Keratinocyte (primary cell): ENCODE results near the gene FAF1. TPM values are rescaled to one million over a fixed set of nuclear protein-coding genes. Genes with fewer than 3 reads are reported as not detected.

ENCODE experiments used
- DNase-seq: peaks from one replicate; pipeline ENCODE4 v3.0.0-alpha.2; 2011; ENCODE audit warnings: low read depth, missing footprints, low spot score
- FAIRE-seq: peaks from 2 replicates; lab custom pipeline; 2011; peaks lifted over from hg19 to GRCh38; lab: Jason Lieb, UNC
- H2AFZ ChIP-seq: 2 replicates; pipeline ENCODE4 v1.6.0; 2012; ENCODE audit warnings: low read length, control low read depth, inconsistent platforms; ENCODE audit not compliant: control insufficient read depth
- H3K27ac ChIP-seq: 2 replicates; pipeline ENCODE4 v1.5.1; 2011; ENCODE audit warnings: low read length; ENCODE audit not compliant: control insufficient read depth, insufficient read depth
- H3K27me3 ChIP-seq: 3 replicates; pipeline ENCODE4 v1.6.0; 2011; ENCODE audit warnings: low read length; ENCODE audit not compliant: control insufficient read depth, insufficient read depth; ENCODE audit errors: extremely low read depth
- H3K36me3 ChIP-seq, 2 experiments: 2 replicates in 1 of 2; 3 replicates in 1 of 2; pipeline ENCODE4 v1.5.1; 2011; ENCODE audit warnings: low read length in 2 of 2, mild to moderate bottlenecking in 1 of 2; ENCODE audit not compliant: control insufficient read depth in 2 of 2, insufficient read depth in 2 of 2; ENCODE audit errors: extremely low read depth in 1 of 2
- H3K4me1 ChIP-seq: 3 replicates; pipeline ENCODE4 v1.5.1; 2011; ENCODE audit warnings: low read length; ENCODE audit not compliant: control insufficient read depth, insufficient read depth; ENCODE audit errors: extremely low read depth
- H3K4me2 ChIP-seq: 3 replicates; pipeline ENCODE4 v1.6.0; 2011; ENCODE audit warnings: low read depth, low read length; ENCODE audit not compliant: control insufficient read depth, insufficient read depth; ENCODE audit errors: extremely low read depth
- H3K4me3 ChIP-seq, 3 experiments: fragments of 200-600 bp in 1 of 3; sonication (generic) in 1 of 3; 2 replicates in 2 of 3; 3 replicates in 1 of 3; pipeline ENCODE4 v1.5.1; 2011 to 2016; ENCODE audit warnings: low read length in 3 of 3, mild to moderate bottlenecking in 3 of 3, control low read depth in 2 of 3, inconsistent platforms in 1 of 3, low read depth in 1 of 3, mixed read lengths in 1 of 3, mixed run types in 1 of 3, moderate library complexity in 1 of 3; ENCODE audit not compliant: control insufficient read depth in 2 of 3, insufficient read depth in 2 of 3; ENCODE audit errors: extremely low read depth in 1 of 3
- H3K79me2 ChIP-seq: 2 replicates; pipeline ENCODE4 v1.6.0; 2012; ENCODE audit warnings: low read length; ENCODE audit not compliant: control insufficient read depth, insufficient read depth
- H3K9ac ChIP-seq: 3 replicates; pipeline ENCODE4 v1.6.0; 2011; ENCODE audit warnings: low read length; ENCODE audit not compliant: control insufficient read depth, insufficient read depth; ENCODE audit errors: extremely low read depth
- H3K9me1 ChIP-seq: 3 replicates; pipeline ENCODE4 v1.6.0; 2011; ENCODE audit warnings: low read length; ENCODE audit not compliant: control insufficient read depth, insufficient read depth; ENCODE audit errors: extremely low read depth
- H3K9me3 ChIP-seq: 2 replicates; pipeline ENCODE4 v1.5.1; 2012; ENCODE audit warnings: low read depth, low read length; ENCODE audit not compliant: control insufficient read depth
- H4K20me1 ChIP-seq: 3 replicates; pipeline ENCODE4 v1.6.0; 2011; ENCODE audit warnings: low read length; ENCODE audit not compliant: control insufficient read depth, insufficient read depth; ENCODE audit errors: extremely low read depth
- CTCF ChIP-seq, 3 experiments: IDR thresholded peaks in 1 of 3; conservative IDR thresholded peaks in 1 of 3; optimal IDR thresholded peaks in 1 of 3; 2 replicates in 2 of 3; 3 replicates in 1 of 3; pipeline versions ENCODE3 to v1.5.1; 2011; ENCODE audit warnings: low read length in 3 of 3, mild to moderate bottlenecking in 3 of 3, moderate library complexity in 2 of 3, control low read depth in 1 of 3, inconsistent platforms in 1 of 3; ENCODE audit not compliant: insufficient read depth in 2 of 3; ENCODE audit errors: extremely low read depth in 1 of 3
- EZH2 ChIP-seq: IDR thresholded peaks from one replicate; pipeline ENCODE4 v1.6.1; 2012; ENCODE audit warnings: inconsistent platforms, mild to moderate bottlenecking, low read length, moderate library complexity
- dilution Hi-C: fragments of 300-500 bp; cut with MboI; formaldehyde crosslinking; loops from one replicate; pipeline ENCODE4 v1.7.0; 2020; ENCODE audit warnings: low sequenced_read_pairs; ENCODE audit not compliant: extremely low pct_ligation_motif_present
- polyA plus RNA-seq, 5 experiments: library from polyadenylated mRNA; depleted of rRNA in 3 of 5; stranded (reverse) in 3 of 5; stranded (forward) in 1 of 5; unstranded in 1 of 5; fragments of >200 nt; gene quantifications; 1 replicate in 1 of 5; 2 replicates in 3 of 5; 3 replicates in 1 of 5; pipeline versions ENCODE4 v1.2.1 to v1.2.3, GENCODE V29; 2011 to 2012; ENCODE audit warnings: missing spikeins in 2 of 5, low read depth in 1 of 5, low replicate concordance in 1 of 5

The FAF1 gene
- polyA plus RNA-seq, 1 donor (not counting 4 experiments of a cell fraction or from before 2014, with no cell fraction given), result 33.1 TPM

GRCh38 chr1:50841791-50842387 lies 118.2 kb downstream of the FAF1 start:
- H3K27ac ChIP-seq, result no peak overlapping the region
- H3K4me1 ChIP-seq, result no peaks in the 10 kb centered on the region
- H2AFZ ChIP-seq, result no peak overlapping the region
- H3K36me3 ChIP-seq, result no peaks in the 10 kb centered on the region
- no peaks in the 10 kb centered on the region for H4K20me1 ChIP-seq
- no peaks in the 10 kb centered on the region for H3K9me1 ChIP-seq
- no peak overlapping the region for H3K9ac ChIP-seq
- H3K9me3 ChIP-seq, result no peaks in the 10 kb centered on the region
- no peak for FAIRE-seq
- dilution Hi-C loops, result no loop called here
- H3K4me2 ChIP-seq, result no peak overlapping the region
- no peaks in the 10 kb centered on the region for H3K27me3 ChIP-seq
- no peak for TF ChIP-seq EZH2
- TF ChIP-seq CTCF (optimal IDR thresholded peaks at IDR 0.05 in 1 of 3, IDR thresholded peaks at IDR 0.05 in 1 of 3, conservative IDR thresholded peaks at IDR 0.05 in 1 of 3; ENCODE audit: extremely low read depth in 1 of 3, insufficient read depth in 2 of 3, low read length in 3 of 3), result no peak
- H3K4me3 ChIP-seq, result no peak overlapping the region
- no peak for DNase-seq
- H3K79me2 ChIP-seq, result peaks cover 8% of the 10 kb centered on the region

- peaks cover 8% of the 10 kb centered on the region for H3K79me2 ChIP-seq
Measured at GRCh38 chr1:50836117-50836516, 124.0 kb downstream of the FAF1 start.

More at GRCh38 chr1:50836117-50836516, 124.0 kb downstream of the FAF1 start:
- H3K27ac ChIP-seq, result no peak overlapping the region
- no peak overlapping the region for H3K4me2 ChIP-seq
- DNase-seq (no peak), FAIRE-seq (no peak)
- H3K36me3 ChIP-seq, result no peaks in the 10 kb centered on the region
- no peaks in the 10 kb centered on the region for H4K20me1 ChIP-seq
- no peaks in the 10 kb centered on the region for H3K9me3 ChIP-seq
- H2AFZ ChIP-seq, result no peak overlapping the region
- no peak overlapping the region for H3K4me3 ChIP-seq
- no peak overlapping the region for H3K9ac ChIP-seq
- TF ChIP-seq EZH2 (no peak), CTCF (optimal IDR thresholded peaks at IDR 0.05 in 1 of 3, IDR thresholded peaks at IDR 0.05 in 1 of 3, conservative IDR thresholded peaks at IDR 0.05 in 1 of 3; ENCODE audit: extremely low read depth in 1 of 3, insufficient read depth in 2 of 3, low read length in 3 of 3) (no peak)
- no peaks in the 10 kb centered on the region for H3K27me3 ChIP-seq
- dilution Hi-C loops, result no loop called here
- H3K9me1 ChIP-seq, result no peaks in the 10 kb centered on the region
- H3K4me1 ChIP-seq, result no peaks in the 10 kb centered on the region
